NCI-H1417 (cell line): ENCODE results near the gene PPP1R9A.

ENCODE experiments used
- DNase-seq, 3 experiments: peaks; one replicate each; lab custom pipeline; 2025; lab: John Stamatoyannopoulos, UW

PPP1R9A gene

DNA sequence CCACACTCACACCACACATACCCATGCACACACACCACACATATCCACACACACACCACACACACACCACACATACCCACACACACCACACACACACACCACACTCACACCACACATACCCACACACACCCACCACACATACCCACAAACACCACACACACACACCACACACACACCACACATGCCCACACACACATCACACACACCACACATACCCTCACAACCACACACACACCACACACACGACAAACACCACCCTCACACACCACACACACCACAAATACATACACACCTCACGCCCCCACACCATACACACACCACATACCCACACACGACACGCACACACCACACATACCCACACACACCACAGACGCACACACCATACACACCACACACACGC lies 297.2 kb downstream of the PPP1R9A start:
- DNase-seq: no peak

DNA sequence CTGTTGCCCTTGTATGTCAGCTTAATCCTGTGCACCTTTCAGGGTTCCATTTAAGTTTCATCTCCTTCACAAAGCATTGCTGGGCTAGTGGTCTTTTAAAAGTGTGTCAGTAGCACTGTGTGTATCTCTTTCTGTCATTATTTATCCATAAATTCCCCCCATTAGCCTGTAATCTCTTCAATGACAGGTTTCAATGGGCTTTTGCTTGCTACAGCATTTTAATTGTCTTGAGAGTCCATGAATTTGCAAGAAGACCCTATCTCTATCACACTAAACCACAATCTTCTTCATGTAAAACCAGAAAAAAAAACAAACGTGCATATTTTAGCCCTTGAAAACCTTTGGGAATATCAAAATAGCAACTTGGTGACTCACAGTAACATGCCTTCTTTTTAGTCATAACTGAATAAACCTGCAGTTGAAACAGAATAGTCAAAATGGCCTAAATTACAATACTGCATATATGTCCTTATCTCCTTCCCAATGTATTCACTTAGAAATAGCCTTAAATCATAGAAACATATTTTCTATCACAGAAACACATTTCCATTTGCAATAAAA lies 298.4 kb downstream of the PPP1R9A start:
- no peak for DNase-seq

DNA sequence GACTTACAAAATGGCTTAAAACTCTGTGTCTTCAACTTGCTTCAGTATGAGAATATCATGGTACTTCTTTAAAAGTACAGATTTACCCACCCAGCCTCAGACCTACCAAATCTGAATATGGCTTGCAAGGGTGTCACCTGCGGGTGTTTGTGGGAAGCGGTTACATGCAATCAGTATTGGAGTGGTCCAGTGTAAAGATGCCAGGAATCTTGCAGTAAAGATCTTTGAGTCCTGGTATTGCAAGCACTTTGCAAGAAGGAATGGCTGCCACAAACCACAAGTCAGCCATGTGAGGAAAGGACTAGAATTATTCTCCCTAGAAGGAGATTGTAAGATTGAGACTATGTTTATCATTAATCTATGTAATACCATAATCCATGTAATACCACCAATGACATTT lies 301.9 kb downstream of the PPP1R9A start:
- no peak for DNase-seq

GRCh38 chr7:95209788-95210187 lies 302.4 kb downstream of the PPP1R9A start:
- DNase-seq: no peak

DNA sequence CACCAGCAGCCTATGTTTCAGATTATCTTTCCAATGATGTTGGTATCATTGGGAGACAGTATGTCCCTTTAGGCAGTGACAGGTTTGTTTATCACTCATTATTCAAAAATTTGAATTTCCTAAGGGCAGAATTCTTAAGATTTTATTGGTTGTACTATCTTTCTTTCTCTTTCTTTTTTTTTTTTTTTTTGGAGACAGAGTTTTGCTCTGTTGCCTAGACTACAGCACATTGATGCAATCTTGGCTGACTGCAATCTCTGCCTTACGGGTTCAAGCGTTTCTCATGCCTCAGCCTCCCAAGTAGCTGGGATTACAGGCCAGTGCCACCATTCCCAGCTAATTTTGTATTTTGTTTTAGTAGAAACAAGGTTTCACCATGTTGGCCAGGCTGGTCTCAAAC lies 305.8 kb downstream of the PPP1R9A start:
- DNase-seq: no peak

DNA sequence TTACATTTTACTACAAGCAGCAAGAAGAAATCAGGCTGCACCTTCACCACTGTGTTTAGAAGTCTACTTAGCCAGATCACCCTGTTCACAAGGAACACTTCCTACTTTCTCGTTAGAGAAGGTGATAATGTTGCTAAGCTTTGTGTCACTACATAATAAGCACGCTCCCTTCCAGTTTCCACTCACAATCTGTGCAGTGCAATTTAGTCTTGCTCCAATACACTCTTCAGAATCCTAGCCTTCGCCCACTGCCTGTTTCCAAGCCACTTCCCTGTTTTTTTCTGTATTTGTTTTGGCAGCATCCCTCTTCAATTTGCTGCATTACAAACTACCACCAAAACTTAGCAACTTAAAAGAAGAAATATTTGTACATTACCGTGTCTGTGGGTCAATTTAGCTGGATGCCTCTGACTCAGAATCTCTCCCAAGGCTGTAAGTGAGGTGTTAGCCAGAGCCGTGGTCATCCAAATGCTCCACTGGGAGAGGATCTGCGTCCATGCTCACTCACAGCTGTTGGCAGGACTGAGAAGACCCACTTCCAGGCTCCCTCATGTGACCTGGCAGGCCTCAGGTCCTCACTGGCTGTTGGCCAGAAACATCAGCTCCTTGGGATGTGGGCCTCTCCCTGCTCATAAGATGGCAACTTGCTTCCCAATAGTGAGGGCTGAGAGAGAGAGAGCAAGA lies 306.6 kb downstream of the PPP1R9A start:
- DNase-seq: no peak

GRCh38 chr7:95219721-95220120 lies 312.3 kb downstream of the PPP1R9A start:
- DNase-seq: no peak

DNA sequence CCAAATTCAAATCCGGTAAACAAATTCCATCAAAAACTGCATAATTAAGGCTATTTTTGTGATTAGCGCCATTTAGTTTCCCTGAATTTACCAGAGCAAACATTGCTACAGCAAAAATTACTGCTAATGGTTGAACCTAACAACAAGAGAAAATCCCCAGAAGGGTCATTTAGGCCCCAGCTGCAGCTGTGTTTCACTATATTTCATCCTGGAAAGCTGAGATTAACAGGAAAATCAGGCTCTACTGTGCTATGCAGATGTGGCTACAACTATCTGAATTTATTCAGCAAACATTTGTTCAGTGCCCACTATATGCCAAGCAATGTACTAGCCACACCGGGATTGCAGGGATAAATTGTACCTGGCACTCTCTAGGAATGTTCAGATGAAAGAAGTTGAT lies 312.9 kb downstream of the PPP1R9A start:
- DNase-seq: no peak

DNA sequence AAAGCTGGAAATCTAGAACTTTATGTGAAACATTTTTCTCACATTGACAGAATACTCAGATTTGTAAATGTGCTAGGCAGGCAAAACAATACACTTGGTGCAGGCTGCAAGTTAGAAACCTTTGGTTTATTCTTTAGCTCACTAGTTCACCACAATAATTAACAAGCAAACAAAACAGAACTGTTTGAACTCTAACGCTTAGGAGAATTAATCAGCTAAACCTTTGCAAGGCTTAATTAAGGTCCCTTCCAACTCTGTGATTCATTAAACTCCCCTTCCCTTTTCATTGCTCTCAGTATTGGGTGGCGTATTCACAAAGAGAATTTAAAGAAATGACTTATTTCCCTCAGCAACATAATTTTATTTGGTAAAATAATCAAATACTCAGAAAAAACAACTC lies 317.9 kb downstream of the PPP1R9A start:
- no peak for DNase-seq

GRCh38 chr7:95229301-95229700 lies 321.9 kb downstream of the PPP1R9A start:
- DNase-seq: no peak

GRCh38 chr7:95238252-95238943 lies 331.0 kb downstream of the PPP1R9A start:
- DNase-seq: no peak

DNA sequence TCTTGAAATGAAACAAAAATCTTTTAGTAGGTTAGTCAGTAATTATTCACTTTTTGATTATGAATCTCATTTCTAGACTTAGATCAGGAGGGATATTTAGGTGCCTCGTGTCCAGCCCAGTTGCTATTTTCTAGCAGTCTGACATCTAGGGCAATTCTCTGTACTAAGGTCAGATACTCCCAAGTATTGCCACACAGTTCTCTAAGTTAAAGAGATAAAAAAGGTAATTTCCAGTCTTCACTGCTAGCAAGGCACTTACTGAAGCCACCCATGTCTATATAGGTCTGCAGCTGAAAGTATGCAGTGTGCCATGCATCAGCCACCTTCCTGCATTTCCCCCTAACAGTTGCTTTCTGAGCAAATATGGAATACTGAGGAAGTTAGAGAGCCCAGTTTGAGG lies 333.5 kb downstream of the PPP1R9A start:
- DNase-seq: no peak

- no peak for DNase-seq
Measured at GRCh38 chr7:95242266-95242665, 334.9 kb downstream of the PPP1R9A start.

DNA sequence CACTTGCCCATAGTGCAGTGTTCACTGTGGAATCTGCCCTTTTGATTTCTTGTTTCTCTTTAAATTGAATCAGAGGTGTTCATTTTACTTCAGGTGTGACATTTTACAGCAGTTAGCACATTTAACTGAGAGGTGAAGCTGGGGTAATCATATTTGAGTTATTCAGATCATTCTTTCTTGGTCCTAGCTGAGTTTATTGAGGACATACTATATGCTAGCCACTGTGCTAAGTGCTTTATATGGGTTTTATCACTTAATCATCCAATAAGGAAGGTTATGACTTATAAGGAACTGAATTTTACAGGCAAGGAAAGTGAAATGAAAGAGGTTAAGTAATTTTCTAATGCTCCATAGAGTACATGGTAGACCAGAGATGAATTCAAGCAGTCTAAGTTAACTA lies 337.2 kb downstream of the PPP1R9A start:
- DNase-seq: no peak

DNA sequence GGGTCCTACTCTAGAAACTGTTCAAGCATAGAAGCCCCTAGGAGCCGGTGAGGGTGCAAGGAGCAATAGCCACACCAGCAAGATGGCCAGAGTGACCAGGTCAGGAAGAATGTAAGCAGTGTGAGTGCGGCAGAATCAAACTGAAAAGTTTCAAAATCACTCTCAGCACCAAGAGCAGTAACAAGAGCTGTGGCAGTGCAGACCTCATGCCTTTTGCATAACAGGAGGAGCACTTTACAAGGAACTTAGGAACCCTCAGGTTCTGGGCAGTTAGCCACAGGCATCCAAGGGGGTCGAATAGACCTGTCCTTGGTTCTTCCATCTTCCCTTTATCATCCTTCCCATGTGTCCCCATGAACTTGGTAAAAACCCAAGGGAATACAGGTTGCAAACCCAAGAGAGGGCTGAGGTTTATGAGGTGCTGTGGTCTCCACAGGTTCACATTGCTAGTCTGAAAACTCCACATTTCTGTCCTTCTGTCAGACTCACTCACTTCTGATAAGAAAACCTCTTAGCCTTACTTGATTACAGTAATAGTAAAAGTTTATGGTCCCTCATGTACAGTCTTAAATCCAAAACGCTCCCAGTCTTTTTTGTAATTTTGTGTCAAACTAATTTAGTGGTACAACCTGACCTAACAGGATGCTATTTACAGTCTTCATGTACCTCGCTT lies 338.6 kb downstream of the PPP1R9A start:
- DNase-seq: peak in 1 of 3 experiments; percentile 55

- DNase-seq: peak; percentile 74 to 99 (median 89)
Measured at GRCh38 chr7:95246831-95247370, 339.5 kb downstream of the PPP1R9A start.

- no peak for DNase-seq
Measured at GRCh38 chr7:95250571-95250970, 343.2 kb downstream of the PPP1R9A start.

GRCh38 chr7:95251966-95252365 lies 344.6 kb downstream of the PPP1R9A start:
- no peak for DNase-seq

DNA sequence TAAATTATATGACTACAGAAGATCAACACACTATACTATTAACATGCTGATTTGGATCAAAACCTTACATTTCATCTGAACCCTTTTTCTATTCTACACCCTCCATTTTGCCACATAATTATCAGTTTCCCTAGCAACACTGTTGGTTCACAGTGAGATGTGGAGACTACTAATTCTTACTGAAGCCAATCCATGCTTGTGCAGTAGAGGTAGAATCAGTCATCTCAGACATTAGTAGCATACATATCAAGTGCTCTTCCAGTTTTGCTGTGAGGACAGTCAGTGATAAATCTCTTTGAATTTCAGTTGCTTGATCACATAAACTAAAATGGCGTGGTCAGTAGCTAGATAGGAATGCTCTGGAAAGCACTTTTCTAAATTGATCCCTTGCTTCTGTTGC lies 346.6 kb downstream of the PPP1R9A start:
- peak in 2 of 3 experiments; percentile 31 to 74 for DNase-seq

GRCh38 chr7:95255691-95256090 lies 348.3 kb downstream of the PPP1R9A start:
- DNase-seq: no peak

DNA sequence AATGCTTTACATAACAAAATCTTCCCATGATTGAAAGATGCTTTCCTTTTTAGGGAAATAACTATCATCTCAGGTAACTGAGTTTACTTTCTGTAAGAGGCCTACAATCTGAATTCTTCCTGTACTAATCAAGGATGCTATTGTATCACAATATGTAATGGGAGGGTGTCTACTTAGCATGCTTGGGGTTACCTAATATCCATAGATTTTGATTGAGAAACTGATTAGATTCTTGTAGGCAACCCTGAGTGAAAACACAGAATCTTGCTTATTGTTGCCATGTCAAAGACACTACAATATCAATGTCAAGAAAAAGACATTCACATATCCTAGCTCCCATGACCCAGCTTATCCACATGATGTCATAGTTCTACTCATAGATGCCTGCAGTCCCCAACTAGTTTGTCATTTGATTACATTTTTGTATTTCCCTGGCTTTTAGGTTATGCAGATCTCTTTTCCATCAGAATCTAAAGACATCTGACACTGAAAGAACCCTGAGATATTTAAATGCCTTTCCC lies 354.6 kb downstream of the PPP1R9A start:
- DNase-seq: no peak

DNA sequence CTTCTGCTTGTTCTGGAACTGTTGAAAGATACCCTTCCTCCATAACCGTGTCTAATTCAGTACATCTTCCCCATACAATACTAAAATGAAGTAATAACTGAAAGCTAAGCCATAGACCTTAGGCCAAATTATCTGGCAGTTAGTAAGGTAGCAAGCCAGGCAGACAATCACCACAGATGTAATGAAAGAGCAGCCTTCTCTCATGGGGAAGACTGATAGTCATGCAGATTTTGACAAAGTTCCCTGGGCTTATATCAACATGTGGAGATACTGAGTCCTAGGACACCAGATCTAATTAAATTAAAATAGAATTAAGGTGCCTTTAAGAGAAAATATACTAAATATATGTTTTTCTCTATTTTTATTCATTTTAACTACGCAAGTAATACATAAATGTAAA lies 355.5 kb downstream of the PPP1R9A start:
- no peak for DNase-seq
